Measurements from ENCODE around the gene CRY2.

The CRY2 gene

DNA sequence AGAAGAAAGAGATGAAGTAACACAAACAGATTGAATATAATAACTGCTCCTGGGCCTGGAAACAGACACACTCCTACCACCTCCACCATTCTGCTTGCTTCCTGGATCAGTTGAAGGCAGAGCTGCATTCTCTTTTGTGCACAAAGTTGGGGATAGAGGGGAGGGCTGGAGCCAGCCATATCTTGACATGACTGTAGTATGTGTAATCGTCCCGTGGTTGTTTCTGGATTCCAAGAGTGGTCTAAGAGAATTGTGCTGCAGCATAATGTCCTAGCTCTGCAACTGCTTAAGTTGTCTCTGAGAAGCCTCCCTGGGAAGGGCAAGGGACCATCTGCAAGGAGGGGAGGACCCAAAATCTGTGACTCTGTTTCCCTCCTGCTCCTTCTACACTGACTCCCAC, 3.2 kb downstream of the CRY2 start:
- no peak for DNase-seq

DNA sequence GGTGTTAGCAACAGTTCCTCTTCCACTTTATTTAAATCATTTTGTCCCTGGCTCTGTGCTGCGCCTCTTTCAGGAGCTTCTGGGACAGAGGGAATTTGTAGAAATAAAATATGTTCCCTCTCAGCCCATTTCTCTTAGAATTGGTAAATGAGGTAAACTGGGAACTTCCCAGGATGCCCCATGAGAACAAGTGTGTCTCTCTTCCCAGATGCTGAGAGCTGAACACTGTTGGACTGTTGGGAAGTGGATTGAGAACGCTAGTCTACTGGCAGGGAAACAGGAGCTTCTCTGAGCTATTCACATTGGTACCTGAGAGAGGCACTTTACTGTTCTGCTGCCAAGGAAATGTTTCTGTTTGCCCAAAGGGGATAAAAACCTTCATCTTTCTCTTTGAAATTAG, 4.0 kb downstream of the CRY2 start:
- no peak for DNase-seq

DNA sequence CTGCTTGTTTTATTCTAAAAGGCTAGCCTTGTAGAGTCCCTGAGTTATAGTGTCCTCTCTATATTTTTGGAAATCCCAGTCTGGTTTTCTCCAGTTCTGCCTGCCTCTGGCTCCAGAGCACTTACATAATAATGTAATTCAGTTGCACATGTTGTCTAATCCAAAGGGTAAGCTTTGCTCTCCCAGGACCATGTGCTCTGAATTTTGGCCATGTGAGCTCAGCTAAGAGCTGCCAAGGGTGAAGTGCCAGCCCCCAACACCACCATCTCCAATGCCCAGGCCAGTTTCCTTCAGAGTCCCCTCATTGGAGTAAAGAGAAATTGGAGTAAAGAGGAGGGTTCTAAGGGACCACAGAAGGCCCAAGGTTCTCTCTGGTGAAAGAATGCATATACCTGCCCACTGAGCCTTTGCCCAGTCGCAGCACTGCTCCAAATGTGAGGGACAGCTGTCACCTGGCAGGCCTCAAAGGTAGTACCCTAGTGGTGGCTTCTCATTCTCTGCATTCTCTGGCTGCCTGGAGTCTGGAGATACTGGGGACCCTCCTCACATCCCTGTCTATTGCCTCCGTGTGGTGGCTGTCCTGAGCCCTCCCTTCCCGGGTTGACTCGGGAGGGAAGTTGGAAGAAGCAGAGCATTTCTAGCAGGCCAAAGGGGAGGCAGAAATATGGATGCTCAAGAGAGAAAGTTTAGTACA, 4.9 kb downstream of the CRY2 start:
- no peak for DNase-seq

DNA sequence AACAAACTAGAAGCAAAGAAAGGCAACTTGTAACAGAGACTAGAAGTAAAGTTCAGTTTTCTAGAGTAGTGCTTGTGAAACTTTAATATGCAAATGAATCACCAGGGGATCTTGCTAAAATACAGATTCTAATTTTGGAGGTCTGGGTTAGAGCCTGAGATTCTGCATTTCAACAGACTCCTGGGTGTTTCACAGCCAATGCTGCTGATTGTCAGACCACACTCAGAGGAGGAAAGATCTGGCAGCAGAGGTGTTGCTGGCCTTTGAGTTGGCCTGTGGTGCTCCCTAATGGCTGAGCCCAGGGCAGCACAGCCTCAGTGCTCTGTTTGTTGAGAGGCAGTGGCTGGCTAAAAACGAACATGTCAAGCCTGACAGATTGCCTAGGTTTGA, 5.4 kb downstream of the CRY2 start:
- DNase-seq = no peak

DNA sequence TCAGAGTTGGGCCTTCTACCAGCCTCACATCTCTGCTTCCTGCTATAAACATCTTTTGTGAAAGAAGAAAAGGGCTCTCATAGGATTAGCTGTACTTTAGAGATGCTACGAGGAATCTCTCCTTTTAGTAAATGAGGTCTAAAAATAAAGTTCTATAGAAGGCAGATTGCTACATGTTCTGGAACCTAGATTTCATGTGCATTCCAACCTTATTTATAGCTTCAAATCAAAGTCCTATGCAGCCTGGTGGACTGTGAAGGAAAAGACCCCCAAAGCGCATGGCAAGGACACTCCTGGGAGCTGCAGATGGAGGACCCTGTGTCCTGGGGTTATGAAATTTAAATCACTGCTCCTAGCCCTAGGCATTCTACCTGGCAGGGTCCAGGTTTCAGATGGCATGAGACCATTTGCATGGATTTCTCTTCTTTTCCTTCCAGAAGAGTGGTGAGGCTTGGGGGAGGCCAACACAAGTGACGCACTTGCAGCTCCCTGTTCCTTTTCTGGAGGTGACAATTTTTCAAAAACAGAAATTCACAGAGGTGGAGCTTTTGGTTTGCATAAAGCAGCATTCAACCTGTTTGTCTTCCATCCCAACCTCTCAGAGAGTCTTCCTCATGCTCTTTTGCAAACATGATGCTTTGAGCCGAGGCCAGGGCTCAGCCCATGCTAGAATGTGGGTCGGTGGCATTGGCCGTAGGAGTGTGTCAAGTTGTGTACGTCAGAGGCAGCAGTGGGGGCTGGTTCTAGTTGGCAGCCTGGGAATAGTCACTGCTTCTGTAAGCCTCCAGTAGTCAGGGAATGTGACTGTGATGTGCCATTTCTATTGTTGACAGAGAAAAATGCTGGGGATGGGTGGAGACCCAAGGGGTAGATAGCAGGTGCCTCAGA, 6.3 kb downstream of the CRY2 start:
- DNase-seq = no peak

DNA sequence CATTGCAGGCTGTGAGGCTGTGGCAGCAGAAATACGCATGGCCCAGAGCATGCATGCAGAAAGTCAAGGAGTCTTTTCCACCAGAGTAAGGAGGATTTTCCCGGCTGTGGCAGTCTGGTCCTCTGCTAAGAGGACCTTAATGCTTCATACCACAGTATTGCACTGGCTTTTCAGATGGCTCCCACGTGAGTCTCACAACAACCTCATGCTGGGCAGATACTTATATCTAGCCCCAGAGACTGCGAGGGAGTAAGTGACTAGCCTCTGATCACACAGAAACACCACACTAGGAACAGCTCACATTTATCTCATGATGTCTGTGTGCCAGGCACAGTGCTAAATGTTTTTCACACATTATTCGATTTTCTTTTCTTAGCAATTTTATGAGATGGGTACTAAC, 8.0 kb downstream of the CRY2 start:
- DNase-seq = no peak

DNA sequence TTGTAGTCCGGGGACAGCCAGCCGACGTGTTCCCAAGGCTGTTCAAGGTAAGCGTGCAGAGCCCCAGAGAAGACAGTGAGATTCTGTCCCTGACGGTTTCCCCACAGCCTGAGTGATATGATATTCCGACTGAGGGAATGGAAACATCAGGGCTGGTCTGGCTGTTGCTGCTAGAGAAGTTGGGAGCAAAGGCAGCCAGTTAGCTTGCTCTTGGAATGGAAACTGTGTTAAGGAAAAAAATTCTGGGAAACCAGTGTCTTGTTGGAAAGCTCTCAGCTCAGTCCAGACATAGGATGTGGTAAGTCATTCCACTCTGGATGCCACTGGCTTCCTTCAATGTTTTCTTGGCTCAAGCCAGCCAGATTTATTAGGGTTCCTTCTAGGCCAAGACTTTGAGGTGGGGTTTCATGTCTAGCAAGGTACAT, 8.8 kb downstream of the CRY2 start:
- DNase-seq = no peak

DNA sequence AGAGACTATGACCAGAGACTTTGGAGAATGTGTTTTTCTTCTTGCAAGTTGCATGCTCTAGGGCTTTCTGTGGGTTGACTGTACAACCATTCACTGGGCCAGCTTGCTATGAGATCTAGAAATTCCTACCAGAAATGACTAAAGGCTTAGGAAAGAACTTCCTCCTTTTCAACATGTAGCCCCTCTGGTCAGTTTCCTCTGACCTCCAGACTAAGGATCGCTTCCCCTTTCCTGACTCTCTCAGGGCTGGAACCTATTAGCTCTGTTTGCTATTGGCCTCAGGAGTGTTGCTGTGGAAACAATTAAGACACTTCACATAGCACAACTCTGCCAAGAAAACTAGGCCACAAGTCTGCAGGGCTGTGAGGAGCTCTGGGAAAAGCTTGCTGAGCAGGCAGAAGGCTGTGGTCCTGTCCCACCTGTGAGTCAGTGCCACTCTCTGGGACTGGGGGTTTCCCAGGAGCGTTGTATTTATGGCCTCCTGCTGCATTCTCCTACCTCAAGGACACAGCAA, 10.7 kb downstream of the CRY2 start:
- DNase-seq = no peak

DNA sequence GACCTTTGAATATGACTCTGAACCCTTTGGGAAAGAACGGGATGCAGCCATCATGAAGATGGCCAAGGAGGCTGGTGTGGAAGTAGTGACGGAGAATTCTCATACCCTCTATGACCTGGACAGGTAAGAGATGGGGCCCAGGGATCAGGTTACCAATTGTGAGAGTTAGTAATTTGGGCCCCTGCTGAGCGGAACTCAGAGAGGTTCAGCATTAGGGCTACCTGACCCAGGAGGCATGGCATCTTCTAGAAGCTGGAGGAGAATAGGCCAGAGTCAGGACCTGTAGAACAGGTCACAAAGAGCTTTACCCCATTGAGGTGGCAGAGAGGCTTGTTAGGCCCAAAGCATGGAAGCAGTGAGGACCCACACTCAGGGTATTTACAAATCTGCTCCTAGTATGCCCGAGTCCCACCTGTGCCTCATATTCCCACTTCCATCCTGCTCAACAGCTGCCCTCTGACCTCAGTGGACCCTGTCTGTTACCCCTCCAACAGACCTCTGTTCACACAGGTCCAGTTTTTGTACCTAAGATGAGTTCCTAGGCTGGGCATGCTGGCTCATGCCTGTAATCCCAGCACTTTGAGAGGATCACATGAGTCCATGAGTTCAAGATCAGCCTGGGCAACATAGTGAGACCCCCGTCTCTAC, 11.6 kb downstream of the CRY2 start:
- DNase-seq = no peak

DNA sequence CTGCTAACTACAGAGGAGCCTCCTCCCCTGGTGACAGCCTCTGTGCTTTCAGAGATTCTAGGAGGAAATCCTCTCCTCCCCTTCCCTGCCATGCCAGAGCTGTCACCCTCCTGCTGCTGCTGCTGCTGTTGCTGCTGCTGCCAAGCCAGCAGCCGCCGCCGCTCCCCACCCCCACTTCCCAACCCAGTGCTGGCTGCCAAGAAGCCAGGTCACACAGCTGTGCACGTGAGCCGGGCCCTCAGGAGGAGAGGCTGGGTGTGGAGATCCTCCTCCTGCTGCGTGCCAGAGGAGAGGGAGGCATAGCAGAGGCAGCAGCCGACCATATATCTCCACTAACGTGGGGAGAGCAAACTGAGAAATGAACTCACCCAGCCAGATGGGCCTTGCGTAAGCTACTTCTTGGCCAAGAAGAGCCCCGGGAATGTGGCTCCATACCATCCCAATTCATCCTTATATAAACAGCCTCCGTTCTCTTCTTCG, 12.4 kb downstream of the CRY2 start:
- DNase-seq = no peak

DNA sequence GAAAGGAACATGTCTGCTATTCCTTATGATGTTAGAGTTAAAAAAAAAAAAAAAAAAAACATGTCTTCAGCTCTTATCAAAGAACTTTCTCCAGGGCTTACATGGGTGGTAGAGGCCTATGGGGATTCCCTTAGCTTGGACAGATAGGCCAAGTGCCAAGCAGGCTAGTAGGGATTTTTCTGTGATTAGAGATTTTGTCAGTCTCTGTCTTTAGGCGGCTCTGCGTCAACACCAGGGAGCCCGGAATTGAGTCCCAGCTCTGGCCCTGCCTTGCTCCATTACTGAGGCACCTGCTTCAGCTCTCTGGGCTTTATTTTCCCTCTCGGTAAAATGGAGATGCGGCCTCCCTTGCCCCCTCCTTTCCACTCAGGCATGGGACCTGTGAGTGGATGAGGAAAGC, 13.1 kb downstream of the CRY2 start:
- no peak for DNase-seq

DNA sequence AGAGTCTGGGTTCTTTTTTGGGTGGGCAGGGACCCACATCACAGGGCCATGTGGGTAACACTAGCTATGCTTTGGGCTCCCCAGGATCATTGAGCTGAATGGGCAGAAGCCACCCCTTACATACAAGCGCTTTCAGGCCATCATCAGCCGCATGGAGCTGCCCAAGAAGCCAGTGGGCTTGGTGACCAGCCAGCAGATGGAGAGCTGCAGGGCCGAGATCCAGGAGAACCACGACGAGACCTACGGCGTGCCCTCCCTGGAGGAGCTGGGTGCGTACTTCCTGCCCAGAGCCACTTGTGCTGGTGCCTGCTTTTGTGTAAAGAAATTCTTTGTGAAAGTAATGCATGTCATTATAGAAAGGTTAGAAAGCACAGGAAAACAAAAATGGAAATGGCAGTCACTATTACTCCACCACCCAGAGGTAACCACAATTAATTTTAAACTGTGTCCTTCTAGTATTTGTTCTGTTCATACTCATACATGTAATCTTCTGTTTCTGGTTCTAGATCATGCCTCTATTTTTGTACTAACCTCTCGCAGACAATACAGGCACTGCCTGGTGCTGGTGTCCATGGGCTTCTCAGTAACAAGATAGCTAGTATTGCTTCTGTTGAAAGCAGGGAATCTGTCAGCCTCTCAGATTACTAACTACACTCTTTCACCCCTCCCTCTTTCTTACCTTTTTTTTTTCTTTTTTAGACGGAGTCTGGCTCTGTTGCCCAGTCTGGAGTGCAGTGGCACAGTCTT, 13.7 kb downstream of the CRY2 start:
- DNase-seq = no peak

DNA sequence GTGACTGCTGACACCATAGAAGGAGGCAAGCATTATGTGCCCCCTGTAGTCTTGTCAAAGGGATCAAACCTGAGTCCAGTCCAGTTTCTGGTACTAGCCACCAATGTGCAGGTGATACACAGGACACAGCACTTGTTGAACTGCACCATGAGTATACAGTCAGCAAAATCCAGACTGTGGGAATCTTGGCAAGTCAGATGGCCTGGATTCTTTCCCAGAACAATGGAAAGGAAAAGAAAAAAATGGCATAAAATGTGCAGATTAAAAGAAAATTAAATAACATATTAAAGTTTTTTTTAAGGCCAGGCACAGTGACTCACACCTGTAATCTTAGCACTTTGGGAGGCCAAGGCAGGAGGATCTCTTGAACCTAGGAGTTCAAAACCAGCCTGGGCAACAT, 16.8 kb downstream of the CRY2 start:
- no peak for DNase-seq

DNA sequence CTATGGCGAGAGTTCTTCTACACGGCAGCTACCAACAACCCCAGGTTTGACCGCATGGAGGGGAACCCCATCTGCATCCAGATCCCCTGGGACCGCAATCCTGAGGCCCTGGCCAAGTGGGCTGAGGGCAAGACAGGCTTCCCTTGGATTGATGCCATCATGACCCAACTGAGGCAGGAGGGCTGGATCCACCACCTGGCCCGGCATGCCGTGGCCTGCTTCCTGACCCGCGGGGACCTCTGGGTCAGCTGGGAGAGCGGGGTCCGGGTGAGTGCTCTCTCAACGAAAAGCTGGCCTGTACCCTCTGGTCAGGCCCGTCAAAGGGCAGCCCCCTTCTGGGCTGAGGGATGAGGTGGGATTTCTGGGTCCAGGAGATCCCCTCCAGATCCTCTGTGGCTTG, 22.3 kb downstream of the CRY2 start:
- no peak for DNase-seq

DNA sequence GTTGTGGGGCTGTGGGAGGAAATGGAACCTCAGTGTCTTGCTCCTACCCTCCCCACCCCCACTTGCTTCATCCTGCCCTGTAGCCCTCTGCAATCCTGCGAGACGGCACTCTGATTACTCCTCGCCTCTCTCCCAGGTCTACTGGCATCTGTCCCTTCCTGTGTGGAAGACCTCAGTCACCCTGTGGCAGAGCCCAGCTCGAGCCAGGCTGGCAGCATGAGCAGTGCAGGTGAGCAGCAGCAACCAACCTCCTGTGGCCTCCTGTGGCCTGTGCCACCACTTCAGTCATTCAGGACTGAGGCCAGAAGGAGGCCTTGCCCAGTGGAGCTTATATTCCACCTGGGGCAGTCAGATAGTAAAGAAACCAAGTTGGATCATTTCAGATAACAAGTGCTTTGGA, 23.4 kb downstream of the CRY2 start:
- no peak for DNase-seq

DNA sequence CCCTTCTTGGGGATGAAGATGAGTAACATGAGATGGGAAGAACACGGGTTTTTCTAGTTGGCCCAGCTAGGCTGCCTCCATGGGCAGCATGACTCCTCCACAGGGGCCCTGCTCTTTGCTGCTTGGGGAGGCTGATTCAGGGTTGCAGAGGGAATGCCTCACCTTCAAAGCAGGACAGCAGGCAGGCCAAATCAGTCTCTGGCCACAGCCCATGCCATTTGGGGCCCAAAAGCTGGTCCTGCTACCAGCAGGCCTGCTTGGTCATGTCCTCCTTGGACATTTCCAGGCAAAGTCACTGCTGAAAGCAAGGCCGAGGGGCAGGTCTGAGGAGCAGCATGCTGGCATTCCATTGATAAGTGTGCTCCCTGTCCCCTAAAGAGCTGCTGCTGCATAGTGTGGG, 24.4 kb downstream of the CRY2 start:
- no peak for DNase-seq

DNA sequence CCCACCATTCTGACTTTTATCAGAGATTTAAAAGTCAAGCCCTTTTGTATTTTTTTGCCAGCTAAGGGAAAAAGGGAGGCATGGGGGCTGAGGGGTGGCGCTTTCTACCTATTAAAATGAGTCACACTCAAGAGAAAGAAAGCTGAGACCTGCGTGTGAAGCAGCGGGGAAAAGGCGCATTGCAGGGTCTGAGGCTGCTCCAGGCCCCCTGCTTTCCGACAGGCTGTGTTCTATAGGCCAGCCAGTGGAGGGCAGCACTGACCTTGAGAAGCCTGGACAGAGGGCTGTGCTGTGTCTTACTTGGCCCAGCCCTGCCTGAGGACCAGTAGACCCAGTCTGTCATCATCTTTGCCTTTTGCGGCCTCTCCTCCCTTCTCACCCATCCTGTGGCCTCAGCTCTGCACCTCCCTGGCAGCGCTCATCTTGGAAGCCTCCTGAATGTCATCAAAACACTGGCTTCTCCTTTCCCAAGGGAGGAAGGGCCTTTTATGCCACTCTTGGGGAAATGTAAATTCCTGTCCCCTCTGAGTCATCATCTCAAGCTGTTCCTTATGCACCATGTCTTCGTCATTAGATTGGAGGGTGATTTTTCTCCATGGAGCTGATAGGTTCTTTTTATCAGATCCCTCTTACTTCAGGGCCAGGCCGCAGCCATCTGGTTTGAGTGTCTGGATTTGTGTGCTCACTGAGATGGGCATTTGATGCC, 25.5 kb downstream of the CRY2 start:
- DNase-seq = no peak

DNA sequence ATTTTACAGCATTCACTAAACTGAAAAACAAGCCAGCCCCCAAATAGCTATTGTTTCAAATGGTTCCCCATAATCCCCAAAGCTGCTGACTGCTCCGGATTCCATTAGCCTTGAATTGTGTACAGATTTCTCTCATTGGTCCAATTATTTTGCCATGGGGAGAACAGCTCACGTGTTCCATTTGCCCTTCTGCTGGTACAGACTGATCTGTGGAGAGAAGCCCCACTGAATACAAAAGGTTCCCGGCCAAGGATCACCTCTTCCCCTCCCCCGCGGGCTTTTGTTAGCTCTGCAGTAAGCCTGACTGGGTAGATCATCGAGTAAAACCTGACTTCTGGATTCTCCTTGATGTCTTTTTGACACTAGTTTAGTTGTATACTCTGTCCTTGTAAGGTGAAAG, 29.1 kb downstream of the CRY2 start:
- DNase-seq = no peak

DNA sequence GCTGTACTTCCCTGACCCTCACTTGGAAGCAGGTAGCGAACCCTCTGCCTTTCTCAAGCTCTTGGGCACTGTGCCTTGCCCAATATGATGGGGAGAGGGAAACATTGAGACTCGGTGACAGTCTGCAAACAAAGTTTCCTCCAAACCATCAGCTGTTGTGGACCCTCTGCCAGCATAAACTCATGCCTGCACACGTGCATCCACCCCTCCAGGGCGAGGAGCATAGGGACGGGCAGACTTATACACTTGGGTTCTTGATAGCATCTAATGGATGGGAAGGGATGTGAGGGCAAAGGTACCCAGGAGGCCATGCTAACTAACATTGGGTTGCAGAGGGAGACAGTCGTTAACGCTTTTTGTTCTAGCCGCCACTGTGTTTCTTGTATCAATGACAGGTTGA, 29.9 kb downstream of the CRY2 start:
- DNase-seq = no peak

DNA sequence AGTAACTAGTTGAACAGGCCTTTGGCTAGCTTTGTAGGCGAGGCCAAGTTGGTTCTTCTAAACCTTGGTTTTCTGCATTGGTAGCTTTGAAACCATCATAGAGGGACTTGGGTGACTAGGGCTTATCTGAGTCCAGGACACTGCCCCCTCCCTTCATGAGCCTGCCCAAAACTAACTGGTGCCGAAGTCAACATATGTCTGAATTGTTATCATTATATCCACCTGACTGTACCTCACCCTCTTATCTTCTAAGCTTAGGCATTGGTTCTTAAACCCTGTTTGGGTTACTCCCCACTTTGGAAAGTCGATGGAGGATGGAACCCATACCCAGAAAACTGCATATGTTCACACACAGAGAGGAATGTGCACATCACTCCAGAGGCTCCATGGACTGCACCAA, 30.6 kb downstream of the CRY2 start:
- no peak for DNase-seq

DNA sequence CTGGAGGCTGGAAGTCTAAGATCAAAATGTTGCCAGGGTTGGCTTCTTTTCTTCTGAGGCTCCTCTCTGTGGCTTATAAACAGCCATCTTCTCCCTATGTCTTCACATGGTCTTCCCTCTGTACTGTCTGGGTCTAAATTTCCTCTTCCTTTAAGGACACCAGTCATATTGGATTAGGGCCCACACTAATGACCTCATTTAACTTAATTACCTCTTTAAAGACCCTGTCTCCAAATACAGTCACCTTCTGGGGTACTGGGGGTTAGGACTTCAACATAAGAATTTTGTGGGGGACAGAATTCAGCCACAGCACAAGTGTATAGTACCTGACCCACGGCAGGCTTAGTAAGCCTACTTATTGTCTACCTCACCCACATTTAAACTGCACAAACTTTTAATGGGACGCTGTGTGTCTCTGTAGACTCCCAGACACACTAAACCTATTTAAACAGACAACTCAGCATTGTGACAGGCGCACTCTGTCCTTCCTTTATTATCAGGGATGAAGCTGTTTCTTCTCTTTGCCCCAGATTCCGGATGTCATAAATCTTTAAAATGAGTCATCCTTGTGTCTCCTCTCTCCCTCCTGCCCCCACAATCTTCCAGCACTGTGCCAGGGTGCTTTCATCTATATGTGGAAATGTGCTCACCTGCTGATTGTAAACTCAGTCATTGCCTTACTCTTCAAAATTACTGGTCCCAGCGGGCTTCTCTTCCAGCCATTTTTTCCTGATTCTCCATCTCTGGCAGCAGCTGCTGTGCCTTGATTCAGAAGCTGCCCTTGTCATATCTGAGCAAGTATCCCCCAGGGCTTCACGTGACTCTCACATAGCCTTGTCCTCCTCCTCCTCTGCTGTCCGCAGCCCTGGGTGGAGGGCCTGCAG, 32.8 kb downstream of the CRY2 start:
- no peak for DNase-seq

Measured in NCI-H510A (cell line).